ENCODE data around the gene SPARC. TPM values are rescaled to one million over a fixed set of nuclear protein-coding genes. Genes with fewer than 3 reads are reported as not detected.
"Not testable (repeated sequence)": the region's sequence is repeated elsewhere in the genome, so short reads cannot be mapped to it uniquely, and the experiment has no call there.

SPARC gene
- polyA plus RNA-seq, 1 of the 3 experiments (the other 2 are of a cell fraction): 1,115 TPM

- Histone ChIP-seq H3K36me3 (replicated peaks in 1 of 2; ENCODE audit: control insufficient read depth in 1 of 2, insufficient read depth in 2 of 2, low read length in 1 of 2) (peaks cover 39 to 66% of the 10 kb centered on the region in 2 experiments), H3K27me3 (ENCODE audit: insufficient read depth) (no peaks in the 10 kb centered on the region), H3K4me1 (ENCODE audit: control insufficient read depth in 1 of 2, insufficient read depth in 2 of 2, low read depth in 1 of 2, low read length in 1 of 2) (peaks cover 35 to 70% of the 10 kb centered on the region in 2 experiments), H3K9ac (no peak overlapping the region; the same call in 1 of the 2 replicates), H3K4me3 (ENCODE audit: low read depth in 2 of 2, low read length in 1 of 2) (peak overlapping the region in 1 of 2 experiments; percentile 16; a peak in 1 of 4 replicates), H3K9me3 (no peaks in the 10 kb centered on the region), H3K9me2 (no peaks in the 10 kb centered on the region), H3F3A (replicated peaks; ENCODE audit: insufficient read depth) (peaks cover 64% of the 10 kb centered on the region), H3K79me2 (ENCODE audit: insufficient read depth) (peaks cover 100% of the 10 kb centered on the region), H2AFZ (ENCODE audit: low read depth) (no peak overlapping the region), H3K27ac (ENCODE audit: low read depth in 2 of 2, low read length in 1 of 2) (peak overlapping the region; percentile 12 to 97; a peak in 3 of 4 replicates), H3K4me2 (peak overlapping the region; percentile 80), H4K20me1 (ENCODE audit: insufficient read depth) (peaks cover 88% of the 10 kb centered on the region)
- WGBS (ENCODE audit: low lambda C conversion rate): 90% methylated on average over 4 of the region's 5 CpGs
- POLR2A ChIA-PET: no interaction called here
- DNase-seq: no peak
- CTCF ChIA-PET: interaction anchor here (1.6 to 2.4 kb wide), 3 partner anchors 14 to 29 kb away, joined by 5 to 9 read pairs (median 8); no protein-coding TSS in a partner anchor
- no peak for TF ChIP-seq PBX3 (IDR thresholded peaks at IDR 0.05)
- TF ChIP-seq POLR2AphosphoS5 (IDR thresholded peaks at IDR 0.05; ENCODE audit: low read depth, low read length): no peak
- TF ChIP-seq JUND (IDR thresholded peaks at IDR 0.05): no peak
- TF ChIP-seq SMC3 (IDR thresholded peaks at IDR 0.05; ENCODE audit: low read depth, low read length): no peak
- TF ChIP-seq, protein P1, sequence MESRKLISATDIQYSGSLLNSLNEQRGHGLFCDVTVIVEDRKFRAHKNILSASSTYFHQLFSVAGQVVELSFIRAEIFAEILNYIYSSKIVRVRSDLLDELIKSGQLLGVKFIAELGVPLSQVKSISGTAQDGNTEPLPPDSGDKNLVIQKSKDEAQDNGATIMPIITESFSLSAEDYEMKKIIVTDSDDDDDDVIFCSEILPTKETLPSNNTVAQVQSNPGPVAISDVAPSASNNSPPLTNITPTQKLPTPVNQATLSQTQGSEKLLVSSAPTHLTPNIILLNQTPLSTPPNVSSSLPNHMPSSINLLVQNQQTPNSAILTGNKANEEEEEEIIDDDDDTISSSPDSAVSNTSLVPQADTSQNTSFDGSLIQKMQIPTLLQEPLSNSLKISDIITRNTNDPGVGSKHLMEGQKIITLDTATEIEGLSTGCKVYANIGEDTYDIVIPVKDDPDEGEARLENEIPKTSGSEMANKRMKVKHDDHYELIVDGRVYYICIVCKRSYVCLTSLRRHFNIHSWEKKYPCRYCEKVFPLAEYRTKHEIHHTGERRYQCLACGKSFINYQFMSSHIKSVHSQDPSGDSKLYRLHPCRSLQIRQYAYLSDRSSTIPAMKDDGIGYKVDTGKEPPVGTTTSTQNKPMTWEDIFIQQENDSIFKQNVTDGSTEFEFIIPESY (IDR thresholded peaks at IDR 0.05; ENCODE audit: borderline replicate concordance, low read depth): no peak
- no peak for TF ChIP-seq FOXM1 (IDR thresholded peaks at IDR 0.05; ENCODE audit: low read depth)
Measured at GRCh38 chr5:151680944-151681427, 5.7 kb downstream of the SPARC start.

- POLR2A ChIA-PET; H2AFZ ChIP-seq (ENCODE audit: low read depth); H3K4me3 ChIP-seq (ENCODE audit: low read depth in 2 of 2, low read length in 1 of 2); H3K9ac ChIP-seq; H3K27me3 ChIP-seq (ENCODE audit: insufficient read depth); H3K9me2 ChIP-seq; DNase-seq; H3K9me3 ChIP-seq: not testable (repeated sequence)
- 92% methylated on average over 7 of the region's 7 CpGs for WGBS (ENCODE audit: low lambda C conversion rate)
- Histone ChIP-seq H3K36me3 (replicated peaks in 1 of 2; ENCODE audit: control insufficient read depth in 1 of 2, insufficient read depth in 2 of 2, low read length in 1 of 2) (peaks cover 48 to 70% of the 10 kb centered on the region in 2 experiments), H3F3A (replicated peaks; ENCODE audit: insufficient read depth) (peaks cover 72% of the 10 kb centered on the region), H4K20me1 (ENCODE audit: insufficient read depth) (peaks cover 97% of the 10 kb centered on the region), H3K27ac (ENCODE audit: low read depth in 2 of 2, low read length in 1 of 2) (peak overlapping the region in 1 of 2 experiments; percentile 97; a peak in 2 of 4 replicates), H3K79me2 (ENCODE audit: insufficient read depth) (peaks cover 100% of the 10 kb centered on the region), H3K4me1 (ENCODE audit: control insufficient read depth in 1 of 2, insufficient read depth in 2 of 2, low read depth in 1 of 2, low read length in 1 of 2) (peaks cover 29 to 79% of the 10 kb centered on the region in 2 experiments), H3K4me2 (peak overlapping the region; percentile 80; the same call in 1 of the 2 replicates)
- CTCF ChIA-PET: interaction anchor here (1.6 kb wide), 1 partner anchor 21 kb away, joined by 5 read pairs; no protein-coding TSS in a partner anchor
Measured at GRCh38 chr5:151680156-151680505, 6.6 kb downstream of the SPARC start.
